ENCODE results near the gene ZFAND2A.
"Not testable (repeated sequence)": the region's sequence is repeated elsewhere in the genome, so short reads cannot be mapped to it uniquely, and the experiment has no call there.

ZFAND2A gene

DNA sequence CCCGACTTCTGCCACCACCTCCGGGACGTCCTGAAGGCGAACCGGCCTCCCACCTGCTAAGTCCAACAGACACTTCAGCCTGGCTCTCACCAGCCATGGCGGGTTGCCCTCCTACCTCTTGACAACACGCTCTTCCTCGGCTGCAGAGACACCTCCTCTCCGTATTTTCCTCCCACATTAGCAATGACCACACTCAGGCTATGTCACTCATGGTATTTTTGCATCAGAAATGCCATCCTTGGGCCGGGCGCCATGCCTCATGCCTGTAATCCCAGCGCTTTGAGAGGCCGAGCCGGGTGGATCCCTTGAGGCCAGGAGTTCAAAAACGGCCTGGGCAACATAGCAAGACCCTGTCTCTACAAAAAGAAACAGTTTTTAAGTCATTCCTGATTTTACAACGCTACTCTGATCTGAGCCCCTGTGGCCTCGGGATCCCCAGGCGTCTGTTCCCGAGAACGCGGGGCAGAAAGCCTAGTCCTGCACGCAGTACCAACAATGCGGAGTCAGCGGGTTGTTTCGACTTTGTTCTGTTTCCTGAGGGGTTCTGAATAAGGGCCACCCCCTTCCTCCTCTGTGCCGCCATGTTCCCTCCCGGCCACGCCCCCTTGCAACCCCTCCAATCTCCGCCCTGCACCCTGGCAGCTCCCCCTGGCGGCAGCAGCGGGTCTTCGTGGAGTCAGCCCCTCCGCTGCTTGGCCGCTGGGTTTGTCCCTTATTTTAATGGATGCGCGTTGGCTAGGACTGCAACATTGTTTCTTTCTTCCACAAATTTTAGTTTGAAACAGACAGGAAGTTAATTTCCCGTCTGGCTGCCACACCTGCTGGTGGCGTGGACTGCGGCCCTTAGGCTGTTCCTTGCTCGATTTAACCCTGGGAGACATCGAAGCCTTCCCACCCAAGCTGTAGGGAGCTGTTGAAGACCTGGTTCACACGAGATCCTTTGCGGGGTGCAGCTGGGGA is 9.7 kb upstream of the ZFAND2A start:
- Mint-ChIP-seq H3K4me3 (peak overlapping the region; percentile 84), H3K9me3 (no peaks in the 10 kb centered on the region), H3K4me1 (ENCODE audit: low read depth) (peaks cover 10% of the 10 kb centered on the region), H3K27ac (peak overlapping the region; percentile 82), H3K27me3 (ENCODE audit: low read depth) (no peaks in the 10 kb centered on the region), H3K36me3 (ENCODE audit: low read depth) (peaks cover 2% of the 10 kb centered on the region)
- peak; percentile 86 for DNase-seq (ENCODE audit: low spot score)

DNA sequence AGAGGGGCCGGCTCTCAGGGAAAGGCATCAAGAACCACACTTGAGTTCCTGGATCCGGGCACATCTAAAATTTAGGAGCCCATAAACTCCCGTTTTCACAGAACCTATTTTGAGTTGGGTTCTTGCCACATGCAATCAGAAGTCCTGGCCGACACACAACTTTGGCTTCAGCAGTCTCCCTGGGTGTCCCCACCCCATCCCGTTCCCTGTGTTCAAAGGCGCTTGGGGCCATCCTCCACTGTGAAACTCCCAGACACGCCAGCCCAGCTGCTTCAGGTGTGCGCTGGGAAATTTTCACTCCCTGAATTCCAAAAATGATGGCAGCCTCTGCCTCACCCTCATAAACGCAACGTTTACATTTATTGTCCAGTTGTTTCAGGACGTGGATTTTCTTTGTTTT is 8.4 kb upstream of the ZFAND2A start:
- Mint-ChIP-seq H3K4me1 (ENCODE audit: low read depth) (peaks cover 10% of the 10 kb centered on the region), H3K27ac (no peak overlapping the region), H3K36me3 (ENCODE audit: low read depth) (peaks cover 2% of the 10 kb centered on the region), H3K27me3 (ENCODE audit: low read depth) (no peaks in the 10 kb centered on the region), H3K9me3 (no peaks in the 10 kb centered on the region), H3K4me3 (no peak overlapping the region)
- no peak for DNase-seq (ENCODE audit: low spot score)

DNA sequence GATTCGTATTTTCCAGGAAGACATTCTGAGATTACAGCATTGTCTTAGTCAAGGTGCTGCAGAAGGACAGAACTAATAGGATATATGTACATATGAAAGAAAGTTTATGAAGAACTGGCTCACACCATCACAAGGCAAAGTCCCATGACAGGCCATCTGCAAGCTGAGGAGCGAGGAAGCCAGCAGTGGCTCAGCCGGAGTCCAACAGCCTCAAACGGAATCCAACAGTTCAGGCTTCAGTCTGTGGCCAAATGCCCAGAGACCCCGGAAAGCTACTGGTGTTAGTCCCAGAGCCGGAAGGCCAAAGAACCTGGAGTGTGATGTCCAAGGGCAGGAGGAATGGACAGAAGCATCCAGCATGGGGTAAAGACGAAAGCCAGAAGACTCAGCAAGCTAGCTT is 4.4 kb upstream of the ZFAND2A start:
- Mint-ChIP-seq H3K4me1 (ENCODE audit: low read depth) (peaks cover 9% of the 10 kb centered on the region), H3K4me3 (no peak overlapping the region), H3K36me3 (ENCODE audit: low read depth) (peaks cover 4% of the 10 kb centered on the region), H3K27me3 (ENCODE audit: low read depth) (no peaks in the 10 kb centered on the region), H3K9me3 (no peaks in the 10 kb centered on the region), H3K27ac (no peak overlapping the region)
- DNase-seq (ENCODE audit: low spot score) = no peak

DNA sequence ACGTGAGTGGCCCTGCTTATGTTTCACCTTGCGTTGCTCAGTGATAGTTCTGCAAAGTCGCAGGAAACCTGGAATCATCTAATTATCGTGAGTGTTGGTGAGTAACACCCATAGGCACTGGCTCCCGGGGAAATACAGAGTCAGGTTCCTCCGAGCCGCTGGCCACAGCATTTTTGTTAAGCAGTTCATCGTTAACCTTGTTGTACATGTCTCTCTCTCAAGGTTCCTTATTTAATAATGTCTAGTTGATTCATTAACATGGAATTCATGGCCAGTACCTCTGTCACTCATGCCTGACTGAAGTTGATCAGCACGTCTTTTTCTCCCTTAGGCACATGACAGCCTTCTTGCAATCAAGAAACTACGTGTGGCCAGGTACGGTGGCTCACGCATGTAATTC is 3.1 kb upstream of the ZFAND2A start:
- Mint-ChIP-seq H3K4me3 (no peak overlapping the region), H3K36me3 (ENCODE audit: low read depth) (peaks cover 8% of the 10 kb centered on the region), H3K27ac (peak overlapping the region; percentile 15), H3K9me3 (no peaks in the 10 kb centered on the region), H3K27me3 (ENCODE audit: low read depth) (no peaks in the 10 kb centered on the region), H3K4me1 (ENCODE audit: low read depth) (peaks cover 16% of the 10 kb centered on the region)
- no peak for DNase-seq (ENCODE audit: low spot score)

DNA sequence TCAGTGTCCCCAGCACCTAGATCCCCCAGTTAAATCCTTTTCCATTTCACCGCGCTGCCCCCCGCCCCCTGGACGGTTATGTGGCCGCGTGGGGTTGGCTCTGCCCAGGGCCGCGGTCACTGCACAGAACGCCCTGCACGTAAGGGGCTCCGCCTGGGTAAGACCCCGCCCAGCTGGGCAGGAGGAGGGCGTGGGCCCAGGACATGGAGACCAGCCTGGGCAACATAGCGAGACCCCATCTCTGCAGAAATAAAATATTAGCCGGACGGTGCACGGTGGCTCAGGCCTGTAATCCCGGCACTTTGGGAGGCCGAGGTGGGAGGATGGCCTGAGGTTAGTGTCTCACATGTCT is 650 bp upstream of the ZFAND2A start:
- DNase-seq (ENCODE audit: low spot score) = no peak

DNA sequence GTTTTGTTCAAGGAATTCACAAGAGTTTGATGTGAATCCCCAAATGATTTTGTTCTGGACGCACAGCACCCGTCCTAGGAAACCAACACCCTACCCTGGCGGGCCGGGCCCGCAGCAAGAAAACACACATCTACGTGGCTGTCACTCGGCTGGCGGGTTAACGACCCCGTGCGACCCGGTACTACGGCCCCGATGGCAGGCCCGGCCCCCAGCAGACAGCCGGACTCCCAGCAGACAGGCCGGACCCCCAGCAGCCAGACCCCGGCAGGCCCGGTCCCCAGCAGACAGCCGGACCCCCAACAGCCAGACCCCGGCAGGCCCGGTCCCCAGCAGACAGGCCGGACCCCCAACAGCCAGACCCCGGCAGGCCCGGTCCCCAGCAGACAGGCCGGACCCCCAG is 765 bp downstream of the ZFAND2A start:
- Mint-ChIP-seq H3K4me3 (peak overlapping the region; percentile 91), H3K27ac (peak overlapping the region; percentile 91), H3K36me3 (ENCODE audit: low read depth) (peaks cover 31% of the 10 kb centered on the region), H3K4me1 (ENCODE audit: low read depth) (peaks cover 19% of the 10 kb centered on the region)
- DNase-seq (ENCODE audit: low spot score); H3K9me3 Mint-ChIP-seq; H3K27me3 Mint-ChIP-seq (ENCODE audit: low read depth): not testable (repeated sequence)

More for the DNA sequence above, 650 bp upstream of the ZFAND2A start:
- Mint-ChIP-seq H3K27ac (peak overlapping the region; percentile 87), H3K36me3 (ENCODE audit: low read depth) (peaks cover 20% of the 10 kb centered on the region), H3K9me3 (no peaks in the 10 kb centered on the region), H3K27me3 (ENCODE audit: low read depth) (no peaks in the 10 kb centered on the region), H3K4me3 (peak overlapping the region; percentile 79), H3K4me1 (ENCODE audit: low read depth) (peaks cover 19% of the 10 kb centered on the region)

DNA sequence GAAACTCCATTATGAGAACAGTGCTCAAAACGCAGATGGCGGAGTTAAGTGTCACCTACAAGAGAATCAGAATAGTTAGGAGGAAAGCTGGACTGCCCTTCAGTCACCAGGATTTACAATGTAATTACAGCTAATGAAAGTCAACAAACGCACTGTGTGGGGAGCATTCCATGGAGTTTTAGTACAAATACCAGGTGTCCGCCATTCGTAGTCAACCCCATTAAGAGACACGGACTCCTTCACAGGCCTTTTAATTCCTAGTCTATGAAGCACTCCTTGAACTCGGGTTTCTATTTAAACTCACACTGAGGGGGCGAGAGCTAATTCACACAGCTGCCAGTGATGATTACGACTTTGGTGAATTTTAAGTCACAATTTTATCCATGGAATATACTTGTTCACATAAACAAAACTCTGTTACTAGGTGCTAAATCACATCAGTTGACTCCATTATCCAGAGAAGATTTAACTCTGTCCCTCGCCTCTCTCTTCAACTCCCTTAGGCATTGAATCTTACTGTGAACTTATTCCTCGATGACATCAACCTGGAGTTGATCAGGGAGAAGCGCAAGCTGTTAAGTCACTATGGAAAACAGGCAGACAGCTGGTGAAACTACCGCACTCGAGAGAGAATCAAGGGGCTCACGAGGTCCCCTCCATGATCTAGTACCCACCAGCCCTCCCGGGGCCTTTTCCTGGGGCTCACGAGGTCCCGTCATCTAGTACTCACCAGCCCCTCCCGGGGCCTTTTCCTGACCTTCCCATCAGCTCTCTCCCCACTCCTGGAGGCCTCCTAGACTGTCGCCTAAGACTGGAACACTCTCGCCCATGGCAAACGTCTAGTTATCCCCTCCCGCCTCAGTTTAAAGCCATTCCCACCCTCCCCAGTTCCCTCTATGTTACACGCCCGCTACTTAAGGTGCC is 1.5 kb downstream of the ZFAND2A start:
- DNase-seq (ENCODE audit: low spot score) = no peak
- Mint-ChIP-seq H3K4me3 (peak overlapping the region; percentile 91), H3K27me3 (ENCODE audit: low read depth) (no peaks in the 10 kb centered on the region), H3K4me1 (ENCODE audit: low read depth) (peaks cover 19% of the 10 kb centered on the region), H3K36me3 (ENCODE audit: low read depth) (peaks cover 39% of the 10 kb centered on the region), H3K9me3 (no peaks in the 10 kb centered on the region), H3K27ac (peak overlapping the region; percentile 91)

DNA sequence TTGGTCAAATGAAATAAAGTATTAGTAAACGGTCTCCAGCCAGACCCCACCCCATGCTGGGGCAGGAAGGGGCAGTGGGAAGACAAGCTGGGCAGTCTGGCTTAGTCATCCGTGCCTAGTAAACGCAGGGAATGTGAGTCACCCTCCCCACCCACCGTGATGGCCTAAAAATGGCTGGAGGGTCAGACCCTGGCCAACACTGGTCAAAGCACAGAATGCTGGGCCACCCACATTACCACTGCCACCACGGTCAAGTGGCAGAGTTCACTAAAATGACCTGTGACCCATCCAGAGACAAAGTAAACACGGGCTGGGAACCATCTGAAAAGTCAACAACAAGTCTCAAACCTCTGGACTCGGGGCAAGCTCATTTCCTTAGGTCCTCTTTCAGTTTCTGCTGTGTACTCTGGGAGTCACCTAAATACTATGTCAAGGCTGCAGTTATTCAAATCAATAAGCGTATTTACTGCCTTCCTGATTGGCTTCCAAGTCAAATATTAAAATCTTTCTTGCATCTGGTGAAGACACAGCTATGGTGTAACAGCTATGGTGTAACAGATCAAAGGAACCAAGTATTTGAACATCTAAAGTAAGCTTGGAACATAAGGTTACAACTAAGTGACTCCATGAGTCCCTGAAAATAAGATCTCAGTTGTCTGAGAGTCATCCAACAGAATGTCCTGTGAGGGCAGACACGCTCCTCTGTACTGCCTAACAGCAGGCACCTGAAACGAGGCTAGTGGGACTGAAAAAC is 3.0 kb downstream of the ZFAND2A start:
- Mint-ChIP-seq H3K4me1 (ENCODE audit: low read depth) (peaks cover 19% of the 10 kb centered on the region), H3K27me3 (ENCODE audit: low read depth) (no peaks in the 10 kb centered on the region), H3K9me3 (no peaks in the 10 kb centered on the region), H3K36me3 (ENCODE audit: low read depth) (peaks cover 48% of the 10 kb centered on the region), H3K4me3 (no peak overlapping the region), H3K27ac (no peak overlapping the region)
- DNase-seq (ENCODE audit: low spot score) = no peak

DNA sequence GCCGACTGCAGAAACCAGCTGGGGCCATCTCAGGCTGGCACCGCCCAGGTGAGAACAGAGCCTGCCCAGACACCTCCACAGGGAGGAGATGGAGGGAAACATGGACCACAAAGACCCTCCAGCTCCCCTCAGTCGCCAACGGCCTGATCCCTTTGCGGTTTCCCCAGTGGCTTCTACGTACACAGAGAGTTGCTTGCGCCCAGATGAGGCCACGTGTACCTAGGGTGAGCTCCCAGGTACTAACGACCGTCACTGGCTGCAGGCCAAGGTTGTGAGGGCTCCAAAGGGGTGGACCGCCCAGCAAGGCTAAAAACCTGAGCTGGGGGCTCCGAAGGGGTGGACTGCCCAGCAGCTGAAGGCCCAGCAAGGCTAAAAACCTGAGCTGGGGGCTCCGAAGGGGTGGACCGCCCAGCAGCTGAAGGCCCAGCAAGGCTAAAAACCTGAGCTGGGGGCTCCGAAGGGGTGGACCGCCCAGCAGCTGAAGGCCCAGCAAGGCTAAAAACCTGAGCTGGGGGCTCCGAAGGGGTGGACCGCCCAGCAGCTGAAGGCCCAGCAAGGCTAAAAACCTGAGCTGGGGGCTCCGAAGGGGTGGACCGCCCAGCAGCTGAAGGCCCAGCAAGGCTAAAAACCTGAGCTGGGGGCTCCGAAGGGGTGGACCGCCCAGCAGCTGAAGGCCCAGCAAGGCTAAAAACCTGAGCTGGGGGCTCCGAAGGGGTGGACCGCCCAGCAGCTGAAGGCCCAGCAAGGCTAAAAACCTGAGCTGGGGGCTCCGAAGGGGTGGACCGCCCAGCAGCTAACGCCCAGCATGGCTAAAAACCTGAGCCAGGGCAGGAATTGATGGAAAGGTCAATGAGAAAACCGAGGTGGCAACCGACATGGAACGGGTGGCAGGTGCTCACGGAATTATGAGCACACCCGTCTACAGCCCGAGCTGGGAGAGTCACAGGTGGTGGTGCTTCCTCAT is 3.9 kb downstream of the ZFAND2A start:
- not testable (repeated sequence) for H3K4me3 Mint-ChIP-seq; H3K27me3 Mint-ChIP-seq (ENCODE audit: low read depth); H3K9me3 Mint-ChIP-seq; H3K27ac Mint-ChIP-seq; DNase-seq (ENCODE audit: low spot score)
- Mint-ChIP-seq H3K4me1 (ENCODE audit: low read depth) (peaks cover 16% of the 10 kb centered on the region), H3K36me3 (ENCODE audit: low read depth) (peaks cover 52% of the 10 kb centered on the region)

DNA sequence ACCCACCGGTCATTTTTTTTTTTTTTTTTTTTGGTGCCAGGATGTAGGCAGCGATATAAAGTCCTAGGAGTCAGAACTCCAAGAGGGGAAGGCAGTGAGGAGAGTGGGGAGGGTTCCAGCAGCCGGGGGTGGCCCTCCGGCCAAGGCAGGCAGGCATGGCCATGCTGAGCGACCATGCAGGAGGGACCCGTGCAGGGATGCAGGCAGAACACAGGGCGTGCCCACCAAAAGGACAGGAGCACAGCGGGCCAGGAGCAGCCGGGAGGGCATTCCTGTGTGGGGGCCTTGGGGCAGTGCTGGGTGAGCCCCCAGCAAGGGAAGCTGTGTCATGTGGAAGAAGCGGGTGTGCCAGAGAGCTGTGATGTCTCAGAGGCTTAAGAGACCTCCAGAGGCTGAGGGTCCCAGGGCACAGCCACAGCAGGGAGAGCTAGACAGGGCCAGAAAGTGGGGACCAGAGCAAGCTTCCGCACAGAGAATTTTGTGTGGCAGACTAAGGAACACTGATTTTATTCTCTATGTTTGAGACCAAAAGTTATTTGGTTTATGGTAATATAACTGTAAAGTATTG is 5.7 kb downstream of the ZFAND2A start:
- no peak for DNase-seq (ENCODE audit: low spot score)
- H3K27me3 Mint-ChIP-seq (ENCODE audit: low read depth) = no peaks in the 10 kb centered on the region
- no peak overlapping the region for H3K27ac Mint-ChIP-seq
- H3K9me3 Mint-ChIP-seq = no peaks in the 10 kb centered on the region
- H3K4me3 Mint-ChIP-seq = no peak overlapping the region
- H3K36me3 Mint-ChIP-seq (ENCODE audit: low read depth) = peaks cover 54% of the 10 kb centered on the region
- H3K4me1 Mint-ChIP-seq (ENCODE audit: low read depth) = peaks cover 13% of the 10 kb centered on the region

DNA sequence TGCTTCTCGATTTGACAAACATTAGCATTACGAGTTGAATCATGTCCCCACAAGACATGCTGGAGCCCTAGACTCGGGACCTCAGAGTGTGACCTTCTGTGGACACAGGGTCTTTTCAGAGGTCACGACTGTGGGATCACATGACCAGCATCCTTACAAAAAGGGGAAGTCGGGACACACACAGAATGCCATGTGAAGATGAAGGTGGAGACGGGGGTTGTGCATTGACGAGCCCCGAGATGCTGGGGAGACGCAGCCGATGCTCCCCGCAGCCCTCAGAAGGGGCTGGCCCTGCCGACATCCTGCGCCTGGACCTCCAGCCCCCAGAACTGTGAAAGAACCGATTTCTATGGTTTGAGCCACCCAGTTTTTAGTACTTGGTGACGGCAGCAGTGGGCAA is 7.5 kb downstream of the ZFAND2A start:
- no peak for DNase-seq (ENCODE audit: low spot score)
- H3K4me1 Mint-ChIP-seq (ENCODE audit: low read depth) = no peaks in the 10 kb centered on the region
- H3K27ac Mint-ChIP-seq = no peak overlapping the region
- peaks cover 48% of the 10 kb centered on the region for H3K36me3 Mint-ChIP-seq (ENCODE audit: low read depth)
- no peaks in the 10 kb centered on the region for H3K9me3 Mint-ChIP-seq
- no peaks in the 10 kb centered on the region for H3K27me3 Mint-ChIP-seq (ENCODE audit: low read depth)
- no peak overlapping the region for H3K4me3 Mint-ChIP-seq

DNA sequence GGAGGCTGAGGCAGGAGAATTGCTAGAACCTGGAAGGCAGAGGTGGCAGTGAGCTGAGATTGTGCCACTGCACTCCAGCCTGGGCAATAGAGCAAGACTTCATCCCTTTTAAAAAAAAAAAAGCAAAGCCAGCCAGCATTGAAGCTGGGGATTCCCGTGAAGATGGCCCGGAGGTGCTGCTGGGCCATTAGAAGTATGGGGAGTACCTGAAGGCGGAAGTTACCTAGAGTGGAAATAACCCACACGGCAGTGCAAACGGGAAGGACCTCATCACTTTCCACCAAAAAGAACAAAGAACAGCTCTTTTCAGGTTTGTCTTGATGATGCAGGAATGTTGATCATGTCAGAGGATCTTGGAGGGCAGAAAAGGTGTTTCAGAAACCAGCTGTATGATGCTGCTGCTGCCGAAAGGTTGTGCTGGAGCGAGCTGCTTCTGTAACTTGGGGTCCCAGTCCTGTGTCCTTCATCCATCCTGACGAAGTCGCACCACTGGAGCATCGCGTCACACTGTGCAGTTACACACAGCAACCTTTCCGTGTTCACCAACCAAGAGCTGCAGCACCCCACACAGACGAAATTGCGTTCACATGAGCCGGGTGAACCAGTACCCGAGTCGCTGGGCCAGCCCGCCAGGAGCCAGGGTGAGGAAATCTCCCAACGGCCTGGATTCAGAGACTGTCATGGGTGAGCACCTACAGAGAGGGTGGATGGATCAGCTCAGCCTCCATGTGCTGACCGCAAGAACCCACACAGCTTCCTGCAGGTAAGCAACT is 8.2 kb downstream of the ZFAND2A start:
- no peak for DNase-seq (ENCODE audit: low spot score)
- H3K4me1 Mint-ChIP-seq (ENCODE audit: low read depth) = no peaks in the 10 kb centered on the region
- H3K9me3 Mint-ChIP-seq = no peaks in the 10 kb centered on the region
- no peak overlapping the region for H3K27ac Mint-ChIP-seq
- no peak overlapping the region for H3K4me3 Mint-ChIP-seq
- H3K36me3 Mint-ChIP-seq (ENCODE audit: low read depth) = peaks cover 42% of the 10 kb centered on the region
- no peaks in the 10 kb centered on the region for H3K27me3 Mint-ChIP-seq (ENCODE audit: low read depth)
